Pancreas (tissue), 10 donors: Measurements from ENCODE around the gene PRR12. TPM values are rescaled to one million over a fixed set of nuclear protein-coding genes. Genes with fewer than 3 reads are reported as not detected.

ENCODE experiments used
- ATAC-seq, 4 donors: fragments of 200-7000 bp; cut with Tn5 transposase; one replicate each; pipeline versions ENCODE4 v1.8.0 to v1.9.1; 2020; ENCODE audit warnings: mild to moderate bottlenecking in 4 of 4, moderate library complexity in 4 of 4
- DNase-seq, 6 donors: peaks; one replicate each; pipeline ENCODE4 v3.0.0-alpha.2; 2020
- FAIRE-seq: peaks from 2 replicates; lab custom pipeline; 2012; peaks lifted over from hg19 to GRCh38; lab: Jason Lieb, UNC
- H3K27ac ChIP-seq, 4 donors: fragments of 200-600 bp; sonication (generic); 1 replicate in 3 of 4; 2 replicates in 1 of 4; pipeline versions ENCODE4 v1.5.0 to v1.8.0; 2020
- H3K27me3 ChIP-seq, 4 donors: fragments of 200-600 bp; one replicate each; pipeline ENCODE4 v1.8.0; 2021
- H3K36me3 ChIP-seq, 3 donors: fragments of 200-600 bp; sonication (generic) in 1 of 3; one replicate each; pipeline versions ENCODE4 v1.5.0 to v1.8.0; 2020 to 2021
- H3K4me1 ChIP-seq, 3 donors: fragments of 200-600 bp; one replicate each; pipeline ENCODE4 v1.8.0; 2021
- H3K4me3 ChIP-seq, 4 donors: fragments of 200-600 bp; sonication (generic) in 2 of 4; one replicate each; pipeline versions ENCODE4 v1.5.0 to v1.8.0; 2020 to 2021
- H3K9me3 ChIP-seq, 4 donors: fragments of 200-600 bp; one replicate each; pipeline ENCODE4 v1.8.0; 2021
- WGBS, 2 donors: extraction: QIAGEN DNeasy Blood & Tissue Kit; methylation state at CpG; one replicate each; pipeline ENCODE4 v1.1.7; 2013; 5-methylcytosine and 5-hydroxymethylcytosine counted together
- intact Hi-C, 3 donors: fragments of 100-400 bp; cut with DNase I; formaldehyde crosslinking; loops; one replicate each; pipeline versions ENCODE4 v1.11.1 to v1.14.2; 2022
- polyA plus RNA-seq, 2 donors: library from polyadenylated mRNA; stranded (reverse); fragments of 200-250 nt; gene quantifications; one replicate each; pipeline ENCODE4 v1.2.3, GENCODE V29; 2013
- total RNA-seq, 6 donors: library from RNA; stranded (reverse); fragmentation: NEBNext Ultra II Directional in 4 of 6; extraction: Animal tissue kit (Norgen Biotek cat#: 25700) in 4 of 6; gene quantifications; one replicate each; pipeline versions ENCODE4 v1.2.1 to v1.2.4, GENCODE V29; 2021 to 2023
- TF ChIP-seq, protein P1 (sequence below), 4 donors: fragments of 200-600 bp; sonication (generic) in 3 of 4; IDR thresholded peaks; one replicate each; pipeline versions ENCODE4 v1.5.0 to v1.8.0; 2021; ENCODE audit warnings: antibody characterized with exemption in 4 of 4
- donor health status: healthy with polysubstance abuse.
- donor health status: DM: no; HTN: no; CAD: no; lungs with moderate emphysema.
- donor health status: DM: no; HTN: no; CAD: no.
- donor health status: control.
- donor health status: control.
- donor health status: Bipolar disorder and iron deficiency.
- donor health status: DM: yes; HTN: yes; CAD: no.
- donor health status: DM: no; HTN: no; CAD: no.
- donor health status: DM: no; HTN: no; CAD: no.
- donor health status: DM: yes; HTN: yes; CAD: no.

PRR12 gene
- total and polyA plus RNA-seq, 8 donors, result 8.3 to 18.9 (median 11.1) TPM

DNA sequence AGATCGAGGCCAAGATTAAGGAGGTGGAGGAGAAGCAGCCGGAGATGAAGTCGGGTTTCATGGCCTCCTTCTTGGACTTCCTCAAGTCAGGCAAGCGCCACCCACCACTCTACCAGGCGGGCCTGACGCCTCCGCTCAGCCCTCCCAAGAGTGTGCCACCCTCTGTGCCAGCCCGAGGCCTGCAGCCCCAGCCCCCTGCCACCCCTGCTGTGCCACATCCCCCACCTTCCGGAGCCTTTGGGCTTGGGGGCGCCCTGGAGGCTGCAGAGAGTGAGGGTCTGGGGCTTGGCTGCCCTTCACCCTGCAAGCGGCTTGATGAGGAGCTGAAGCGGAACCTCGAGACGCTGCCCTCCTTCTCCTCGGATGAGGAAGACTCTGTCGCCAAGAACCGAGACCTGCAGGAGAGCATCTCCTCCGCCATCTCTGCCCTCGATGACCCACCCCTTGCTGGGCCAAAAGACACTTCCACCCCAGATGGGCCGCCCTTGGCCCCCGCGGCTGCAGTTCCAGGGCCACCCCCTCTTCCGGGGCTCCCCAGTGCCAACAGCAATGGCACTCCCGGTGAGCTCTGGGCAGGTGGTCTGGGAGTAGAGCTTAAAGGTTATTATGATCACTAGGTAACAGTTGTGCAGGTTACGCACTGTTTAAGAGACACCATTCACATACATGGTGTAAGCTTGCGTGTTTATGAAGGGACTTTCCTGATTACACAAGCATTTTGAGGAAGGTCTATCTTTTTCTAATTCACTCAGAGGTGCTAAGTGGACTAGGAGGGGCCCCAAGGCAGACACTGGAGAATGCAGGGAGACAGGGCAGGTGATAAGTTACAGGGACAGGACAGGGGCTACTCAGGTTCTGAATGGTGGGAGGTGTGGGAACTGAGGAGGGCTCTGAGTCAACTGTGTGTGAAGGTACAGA lies 8.7 kb downstream of the PRR12 start:
- Histone ChIP-seq H3K36me3 (peaks cover under 1 to 28% (median 13%) of the 10 kb centered on the region in 3 donors), H3K4me3 (no peak overlapping the region), H3K4me1 (no peaks in the 10 kb centered on the region), H3K27ac (no peak overlapping the region), H3K27me3 (no peaks in the 10 kb centered on the region), H3K9me3 (no peaks in the 10 kb centered on the region)
- no peak for FAIRE-seq
- intact Hi-C loops, result no loop called here
- TF ChIP-seq, protein P1, sequence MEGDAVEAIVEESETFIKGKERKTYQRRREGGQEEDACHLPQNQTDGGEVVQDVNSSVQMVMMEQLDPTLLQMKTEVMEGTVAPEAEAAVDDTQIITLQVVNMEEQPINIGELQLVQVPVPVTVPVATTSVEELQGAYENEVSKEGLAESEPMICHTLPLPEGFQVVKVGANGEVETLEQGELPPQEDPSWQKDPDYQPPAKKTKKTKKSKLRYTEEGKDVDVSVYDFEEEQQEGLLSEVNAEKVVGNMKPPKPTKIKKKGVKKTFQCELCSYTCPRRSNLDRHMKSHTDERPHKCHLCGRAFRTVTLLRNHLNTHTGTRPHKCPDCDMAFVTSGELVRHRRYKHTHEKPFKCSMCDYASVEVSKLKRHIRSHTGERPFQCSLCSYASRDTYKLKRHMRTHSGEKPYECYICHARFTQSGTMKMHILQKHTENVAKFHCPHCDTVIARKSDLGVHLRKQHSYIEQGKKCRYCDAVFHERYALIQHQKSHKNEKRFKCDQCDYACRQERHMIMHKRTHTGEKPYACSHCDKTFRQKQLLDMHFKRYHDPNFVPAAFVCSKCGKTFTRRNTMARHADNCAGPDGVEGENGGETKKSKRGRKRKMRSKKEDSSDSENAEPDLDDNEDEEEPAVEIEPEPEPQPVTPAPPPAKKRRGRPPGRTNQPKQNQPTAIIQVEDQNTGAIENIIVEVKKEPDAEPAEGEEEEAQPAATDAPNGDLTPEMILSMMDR (IDR thresholded peaks at IDR 0.05), result no peak
- WGBS, 2 donors, result 95 to 97% methylated on average over 26 of the region's 26 CpGs
- no peak for ATAC-seq
- no peak for DNase-seq

DNA sequence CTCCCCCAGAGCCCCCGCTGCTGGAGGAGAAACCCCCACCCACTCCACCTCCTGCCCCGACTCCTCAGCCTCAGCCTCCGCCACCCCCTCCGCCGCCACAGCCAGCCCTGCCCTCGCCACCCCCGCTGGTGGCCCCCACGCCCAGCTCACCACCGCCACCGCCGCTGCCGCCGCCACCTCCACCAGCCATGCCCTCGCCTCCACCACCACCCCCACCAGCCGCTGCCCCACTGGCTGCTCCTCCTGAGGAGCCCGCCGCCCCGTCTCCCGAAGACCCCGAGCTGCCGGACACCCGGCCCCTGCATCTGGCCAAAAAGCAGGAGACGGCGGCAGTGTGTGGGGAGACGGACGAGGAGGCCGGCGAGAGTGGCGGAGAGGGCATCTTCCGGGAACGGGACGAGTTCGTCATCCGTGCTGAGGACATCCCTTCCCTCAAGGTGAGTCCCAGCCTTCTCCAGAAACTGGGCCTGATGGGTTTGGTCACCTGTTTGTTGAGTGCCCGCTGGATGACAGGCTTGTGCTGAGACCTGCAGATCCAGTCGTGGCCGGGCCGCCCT lies 10.6 kb downstream of the PRR12 start:
- no peaks in the 10 kb centered on the region for H3K9me3 ChIP-seq
- ATAC-seq, result no peak
- intact Hi-C loops, result no loop called here
- peak in 1 of 6 donors; percentile 80 for DNase-seq
- TF ChIP-seq, protein P1 (IDR thresholded peaks at IDR 0.05), result no peak
- H3K27me3 ChIP-seq, result no peaks in the 10 kb centered on the region
- FAIRE-seq, result no peak
- no peak overlapping the region for H3K27ac ChIP-seq
- WGBS, 2 donors, result 94 to 96% methylated on average over 30 to 38 of the region's 38 CpGs
- H3K36me3 ChIP-seq, result peaks cover 0 to 22% (median 8%) of the 10 kb centered on the region in 3 donors
- no peaks in the 10 kb centered on the region for H3K4me1 ChIP-seq
- no peak overlapping the region for H3K4me3 ChIP-seq

DNA sequence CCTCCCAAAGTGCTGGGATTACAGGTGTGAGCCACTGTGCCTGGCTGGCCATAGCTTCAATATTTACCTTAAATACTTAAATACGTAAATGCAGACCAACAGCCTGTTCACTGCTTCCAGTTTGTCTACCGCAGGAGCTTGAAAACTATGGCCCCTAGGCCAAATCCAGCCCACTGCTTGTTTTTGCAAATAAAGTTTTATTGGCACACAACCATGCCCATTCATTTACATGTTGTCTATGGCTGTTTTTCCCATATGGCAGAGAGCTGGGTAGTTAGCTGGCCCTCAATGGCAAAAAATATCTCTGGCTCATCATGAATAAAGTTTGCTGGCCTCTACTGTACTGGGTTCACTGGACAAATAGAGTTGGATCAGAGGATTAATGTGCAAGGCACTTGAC lies 11.8 kb downstream of the PRR12 start:
- H3K36me3 ChIP-seq, result peaks cover 0 to 17% (median 8%) of the 10 kb centered on the region in 3 donors
- no peaks in the 10 kb centered on the region for H3K9me3 ChIP-seq
- TF ChIP-seq, protein P1 (IDR thresholded peaks at IDR 0.05), result no peak
- DNase-seq (no peak), ATAC-seq (no peak), FAIRE-seq (no peak)
- no peak overlapping the region for H3K4me3 ChIP-seq
- H3K27ac ChIP-seq, result no peak overlapping the region
- H3K27me3 ChIP-seq, result no peaks in the 10 kb centered on the region
- intact Hi-C loops, result no loop called here
- H3K4me1 ChIP-seq, result no peaks in the 10 kb centered on the region
- 95 to 96% methylated on average over 2 of the region's 2 CpGs for WGBS, 2 donors

DNA sequence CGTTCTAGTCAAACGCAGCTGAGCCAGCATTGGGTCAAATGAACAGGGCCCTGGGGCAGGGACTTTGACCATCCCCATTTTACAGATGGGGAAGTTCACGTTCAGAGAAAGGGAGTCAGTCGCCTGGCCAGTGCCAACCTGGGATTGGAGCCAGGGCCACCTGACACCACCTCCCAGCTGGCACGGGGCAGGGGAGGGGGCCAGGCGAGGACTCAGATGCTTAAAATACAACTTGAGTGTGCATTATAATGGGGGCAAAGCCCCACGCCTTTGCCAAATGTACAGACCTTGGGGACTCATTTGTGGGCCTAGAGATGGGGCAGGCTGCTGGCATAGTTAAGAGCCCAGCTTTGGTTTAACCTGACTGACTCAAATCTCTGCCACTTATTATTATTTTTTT lies 14.6 kb downstream of the PRR12 start:
- Histone ChIP-seq H3K4me3 (no peak overlapping the region), H3K36me3 (peaks cover 0 to 10% (median 9%) of the 10 kb centered on the region in 3 donors), H3K27ac (no peak overlapping the region), H3K27me3 (no peaks in the 10 kb centered on the region), H3K9me3 (no peaks in the 10 kb centered on the region), H3K4me1 (no peaks in the 10 kb centered on the region)
- intact Hi-C loops, result no loop called here
- WGBS, 2 donors, result 57 to 61% methylated on average over 7 of the region's 7 CpGs
- DNase-seq (no peak), ATAC-seq (peak in 1 of 4 donors; percentile 24), FAIRE-seq (no peak)
- TF ChIP-seq, protein P1 (IDR thresholded peaks at IDR 0.05), result no peak
